ENCODE data around the gene PCDHA12.

DNA sequence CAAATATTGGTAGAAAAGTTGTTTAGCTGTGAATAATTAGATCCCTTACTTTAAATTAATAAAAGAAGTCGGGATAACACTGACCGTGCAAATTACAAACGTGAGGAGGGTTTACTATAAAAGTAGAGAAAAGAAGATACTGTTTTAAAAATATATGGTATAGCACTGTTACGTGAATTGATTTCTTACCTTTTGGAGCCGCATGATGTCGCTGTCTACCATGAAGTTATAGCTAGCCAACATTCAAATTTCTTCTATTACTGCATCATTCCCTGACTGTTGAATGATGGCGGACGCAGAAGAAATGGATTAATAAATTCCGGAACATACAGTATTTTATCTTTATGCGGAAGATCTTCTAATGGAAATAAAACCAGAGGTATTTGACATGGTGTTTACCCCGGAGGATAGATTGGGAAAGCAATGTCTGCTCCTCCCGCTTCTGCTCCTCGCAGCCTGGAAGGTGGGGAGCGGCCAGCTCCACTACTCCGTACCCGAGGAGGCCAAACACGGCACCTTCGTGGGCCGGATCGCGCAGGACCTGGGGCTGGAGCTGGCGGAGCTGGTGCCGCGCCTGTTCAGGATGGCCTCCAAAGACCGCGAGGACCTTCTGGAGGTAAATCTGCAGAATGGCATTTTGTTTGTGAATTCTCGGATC lies 47.3 kb upstream of the PCDHA12 start, which contains the start of gene PCDHA6:
- TF ChIP-seq POLR2A (IDR thresholded peaks at IDR 0.05): no peak
- TF ChIP-seq, protein P1, sequence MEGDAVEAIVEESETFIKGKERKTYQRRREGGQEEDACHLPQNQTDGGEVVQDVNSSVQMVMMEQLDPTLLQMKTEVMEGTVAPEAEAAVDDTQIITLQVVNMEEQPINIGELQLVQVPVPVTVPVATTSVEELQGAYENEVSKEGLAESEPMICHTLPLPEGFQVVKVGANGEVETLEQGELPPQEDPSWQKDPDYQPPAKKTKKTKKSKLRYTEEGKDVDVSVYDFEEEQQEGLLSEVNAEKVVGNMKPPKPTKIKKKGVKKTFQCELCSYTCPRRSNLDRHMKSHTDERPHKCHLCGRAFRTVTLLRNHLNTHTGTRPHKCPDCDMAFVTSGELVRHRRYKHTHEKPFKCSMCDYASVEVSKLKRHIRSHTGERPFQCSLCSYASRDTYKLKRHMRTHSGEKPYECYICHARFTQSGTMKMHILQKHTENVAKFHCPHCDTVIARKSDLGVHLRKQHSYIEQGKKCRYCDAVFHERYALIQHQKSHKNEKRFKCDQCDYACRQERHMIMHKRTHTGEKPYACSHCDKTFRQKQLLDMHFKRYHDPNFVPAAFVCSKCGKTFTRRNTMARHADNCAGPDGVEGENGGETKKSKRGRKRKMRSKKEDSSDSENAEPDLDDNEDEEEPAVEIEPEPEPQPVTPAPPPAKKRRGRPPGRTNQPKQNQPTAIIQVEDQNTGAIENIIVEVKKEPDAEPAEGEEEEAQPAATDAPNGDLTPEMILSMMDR (IDR thresholded peaks at IDR 0.05): no peak
